Liver (tissue), 9 donors: ENCODE measurements around the gene GRB2. TPM values are rescaled to one million over a fixed set of nuclear protein-coding genes. Genes with fewer than 3 reads are reported as not detected.
"Not testable (repeated sequence)": the region's sequence is repeated elsewhere in the genome, so short reads cannot be mapped to it uniquely, and the experiment has no call there.

ENCODE experiments used
- DNase-seq: peaks from one replicate; pipeline ENCODE4 v3.0.0-alpha.2; 2017; ENCODE audit warnings: low spot score
- H3K27ac ChIP-seq, 2 donors: one replicate each; pipeline ENCODE4 v1.7.0; 2013; ENCODE audit warnings: inconsistent platforms in 2 of 2, low read length in 2 of 2, control low read depth in 1 of 2, low read depth in 1 of 2, mild to moderate bottlenecking in 1 of 2
- H3K27me3 ChIP-seq, 4 donors: one replicate each; pipeline versions ENCODE4 v1.6.1 to v1.7.0; 2013; ENCODE audit warnings: low read length in 3 of 4, inconsistent platforms in 1 of 4, mild to moderate bottlenecking in 1 of 4, moderate library complexity in 1 of 4; ENCODE audit not compliant: control insufficient read depth in 4 of 4, insufficient read depth in 4 of 4
- H3K36me3 ChIP-seq, 4 donors: one replicate each; pipeline versions ENCODE4 v1.6.1 to v1.7.0; 2013; ENCODE audit warnings: low read length in 3 of 4, mild to moderate bottlenecking in 3 of 4, low read depth in 1 of 4, moderate library complexity in 1 of 4; ENCODE audit not compliant: control insufficient read depth in 4 of 4, insufficient read depth in 3 of 4
- H3K4me1 ChIP-seq, 4 donors: one replicate each; pipeline versions ENCODE4 v1.6.1 to v1.7.0; 2013; ENCODE audit warnings: low read length in 3 of 4, mild to moderate bottlenecking in 3 of 4, moderate library complexity in 1 of 4; ENCODE audit not compliant: control insufficient read depth in 4 of 4, insufficient read depth in 4 of 4
- H3K4me3 ChIP-seq, 3 donors: one replicate each; pipeline versions ENCODE4 v1.6.1 to v1.7.0; 2013; ENCODE audit warnings: low read length in 3 of 3, control low read depth in 1 of 3, low read depth in 1 of 3, mild to moderate bottlenecking in 1 of 3
- H3K9ac ChIP-seq, 2 donors: one replicate each; pipeline ENCODE4 v1.7.0; 2013; ENCODE audit warnings: low read length in 2 of 2, mild to moderate bottlenecking in 2 of 2, moderate library complexity in 2 of 2, control low read depth in 1 of 2, low read depth in 1 of 2
- H3K9me3 ChIP-seq, 4 donors: one replicate each; pipeline versions ENCODE4 v1.6.1 to v1.7.0; 2013; ENCODE audit warnings: low read length in 3 of 4; ENCODE audit not compliant: control insufficient read depth in 4 of 4
- EGR1 ChIP-seq, 2 donors: IDR thresholded peaks; 2 replicates each; pipeline ENCODE4 v1.6.1; 2016 to 2018; ENCODE audit warnings: antibody characterized with exemption in 2 of 2, low read depth in 2 of 2
- FOXA1 ChIP-seq: IDR thresholded peaks from 2 replicates; pipeline ENCODE4 v1.6.1; 2016; ENCODE audit warnings: antibody characterized with exemption
- FOXA2 ChIP-seq: IDR thresholded peaks from 2 replicates; pipeline ENCODE4 v1.6.1; 2016; ENCODE audit warnings: antibody characterized with exemption
- GABPA ChIP-seq, 2 donors: IDR thresholded peaks in 1 of 2; conservative IDR thresholded peaks in 1 of 2; 2 replicates each; pipeline ENCODE4 v1.6.1; 2016; ENCODE audit warnings: antibody characterized with exemption in 2 of 2, mild to moderate bottlenecking in 1 of 2, moderate library complexity in 1 of 2
- HNF4A ChIP-seq, 2 donors: conservative IDR thresholded peaks; 2 replicates each; pipeline ENCODE4 v1.6.1; 2016; ENCODE audit warnings: antibody characterized with exemption in 2 of 2, mild to moderate bottlenecking in 2 of 2
- HNF4G ChIP-seq: IDR thresholded peaks from 2 replicates; pipeline ENCODE4 v1.6.1; 2016; ENCODE audit warnings: antibody characterized with exemption
- JUND ChIP-seq, 2 donors: IDR thresholded peaks; 2 replicates each; pipeline ENCODE4 v1.6.1; 2016; ENCODE audit warnings: antibody characterized with exemption in 2 of 2
- NR2F2 ChIP-seq: IDR thresholded peaks from 2 replicates; pipeline ENCODE4 v1.6.1; 2016; ENCODE audit warnings: antibody characterized with exemption
- RAD21 ChIP-seq, 2 donors: IDR thresholded peaks; 2 replicates each; pipeline ENCODE4 v1.6.1; 2016; ENCODE audit warnings: antibody characterized with exemption in 2 of 2, mild to moderate bottlenecking in 2 of 2
- RXRA ChIP-seq, 2 donors: IDR thresholded peaks; 2 replicates each; pipeline ENCODE4 v1.6.1; 2017 to 2018; ENCODE audit warnings: antibody characterized with exemption in 2 of 2, mild to moderate bottlenecking in 1 of 2
- SP1 ChIP-seq: IDR thresholded peaks from 2 replicates; pipeline ENCODE4 v1.6.1; 2018; ENCODE audit warnings: antibody characterized with exemption, mild to moderate bottlenecking
- TAF1 ChIP-seq: conservative IDR thresholded peaks from 2 replicates; pipeline ENCODE4 v1.6.1; 2016; ENCODE audit warnings: antibody characterized with exemption, mild to moderate bottlenecking
- YY1 ChIP-seq: IDR thresholded peaks from 2 replicates; pipeline ENCODE4 v1.6.1; 2016; ENCODE audit warnings: antibody characterized with exemption, mild to moderate bottlenecking
- WGBS: extraction: QIAGEN DNeasy Blood & Tissue Kit; methylation state at CpG from one replicate; pipeline ENCODE4 v1.1.7; 2013; 5-methylcytosine and 5-hydroxymethylcytosine counted together
- polyA plus RNA-seq, 2 donors: library from polyadenylated mRNA; stranded (reverse) in 1 of 2; unstranded in 1 of 2; fragments of 200-250 nt in 1 of 2; fragments of >200 nt in 1 of 2; fragmentation: Nextera tagmentation in 1 of 2; extraction: Ambion mirVana in 1 of 2; gene quantifications; one replicate each; pipeline versions ENCODE4 v1.2.1 to v1.2.3, GENCODE V29; 2013 to 2015
- total RNA-seq, 2 donors: library from RNA; depleted of rRNA; stranded (reverse); fragments of >200 nt; gene quantifications; one replicate each; pipeline ENCODE4 v1.2.3, GENCODE V29; 2014
- TF ChIP-seq, protein P1 (sequence below): IDR thresholded peaks from 2 replicates; pipeline ENCODE4 v1.6.1; 2016; ENCODE audit warnings: antibody characterized with exemption
- TF ChIP-seq, protein P2 (sequence below): IDR thresholded peaks from 2 replicates; pipeline ENCODE4 v1.6.1; 2016; ENCODE audit warnings: antibody characterized with exemption
- TF ChIP-seq, protein P3 (sequence below): IDR thresholded peaks from 2 replicates; pipeline ENCODE4 v1.6.1; 2016; ENCODE audit warnings: antibody characterized with exemption
- donor health status: healthy.
- donor health status: healthy.
- donor health status: healthy.
- donor health status: healthy.
- donor health status: healthy.

GRB2 gene
- total and polyA plus RNA-seq, 4 donors = 36.0 to 91.8 (median 49.6) TPM

DNA sequence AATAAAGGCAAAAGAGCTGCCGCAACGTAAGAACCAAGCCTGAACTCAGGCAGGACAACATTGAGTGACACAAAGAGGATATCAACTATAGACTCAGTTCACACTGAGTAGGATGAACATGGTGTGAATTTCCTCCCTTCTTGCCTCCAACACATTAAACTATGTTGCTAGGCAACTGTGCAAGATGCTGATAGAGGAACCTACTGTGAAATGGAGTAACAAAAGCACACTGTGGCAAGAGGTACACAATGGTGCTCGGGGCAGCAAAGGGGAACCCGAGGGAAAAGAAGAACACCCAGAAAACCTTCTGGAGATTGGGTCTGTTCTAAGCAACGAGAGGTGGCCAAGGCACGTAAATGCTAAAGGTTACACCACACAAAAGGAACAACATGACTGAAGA is 34.1 kb downstream of the GRB2 start:
- Histone ChIP-seq H3K4me1 (peaks cover 0 to 6% (median 2%) of the 10 kb centered on the region in 4 donors), H3K4me3 (no peak overlapping the region)

DNA sequence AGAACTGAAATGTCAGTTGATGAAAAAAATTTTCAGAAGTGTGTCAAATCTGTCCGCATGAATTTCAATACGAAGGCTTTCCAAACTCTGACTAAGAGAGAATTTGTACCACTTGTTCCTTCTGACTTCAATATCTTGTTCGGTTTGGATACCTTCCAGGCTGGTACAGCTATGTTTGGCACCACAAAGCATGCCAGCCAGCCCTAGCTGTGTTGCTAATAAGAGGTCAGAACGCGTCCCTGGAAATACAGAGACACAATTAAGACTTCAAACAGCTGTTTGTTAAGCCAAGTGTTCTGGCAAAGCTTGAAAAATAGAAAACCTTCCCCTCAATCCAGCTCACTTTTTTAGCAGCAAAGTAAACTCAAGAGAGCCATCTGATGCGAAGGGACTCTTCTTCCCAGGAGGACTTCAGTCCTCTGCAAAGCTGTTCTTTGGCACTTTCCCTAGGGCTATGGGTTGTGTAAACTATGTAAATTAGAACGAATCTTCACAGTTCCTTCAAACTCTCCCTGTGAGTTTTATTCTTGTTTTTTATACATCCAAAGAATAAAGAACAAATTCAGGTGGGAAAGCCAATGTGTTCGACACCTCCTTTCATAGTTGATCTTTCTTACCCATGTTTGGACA is 35.1 kb downstream of the GRB2 start:
- TF ChIP-seq NR2F2 = no peak
- TF ChIP-seq FOXA1 = no peak
- no peak for TF ChIP-seq YY1
- no peak for TF ChIP-seq RAD21 (IDR thresholded peaks at IDR 0.05)
- TF ChIP-seq, protein P1, sequence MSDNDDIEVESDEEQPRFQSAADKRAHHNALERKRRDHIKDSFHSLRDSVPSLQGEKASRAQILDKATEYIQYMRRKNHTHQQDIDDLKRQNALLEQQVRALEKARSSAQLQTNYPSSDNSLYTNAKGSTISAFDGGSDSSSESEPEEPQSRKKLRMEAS = no peak
- no peak for TF ChIP-seq RXRA (IDR thresholded peaks at IDR 0.05)
- TF ChIP-seq, protein P2, sequence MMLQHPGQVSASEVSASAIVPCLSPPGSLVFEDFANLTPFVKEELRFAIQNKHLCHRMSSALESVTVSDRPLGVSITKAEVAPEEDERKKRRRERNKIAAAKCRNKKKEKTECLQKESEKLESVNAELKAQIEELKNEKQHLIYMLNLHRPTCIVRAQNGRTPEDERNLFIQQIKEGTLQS = no peak
- no peak for TF ChIP-seq TAF1
- TF ChIP-seq JUND (IDR thresholded peaks at IDR 0.05) = no peak
- TF ChIP-seq HNF4G = no peak
- no peak for TF ChIP-seq EGR1 (IDR thresholded peaks at IDR 0.05; ENCODE audit: low read depth in 2 of 2)
- TF ChIP-seq GABPA (IDR thresholded peaks at IDR 0.05 in 1 of 2, conservative IDR thresholded peaks at IDR 0.05 in 1 of 2) = no peak
- TF ChIP-seq SP1 = no peak
- TF ChIP-seq HNF4A (conservative IDR thresholded peaks at IDR 0.05) = no peak
- TF ChIP-seq FOXA2 = no peak
- TF ChIP-seq, protein P3, sequence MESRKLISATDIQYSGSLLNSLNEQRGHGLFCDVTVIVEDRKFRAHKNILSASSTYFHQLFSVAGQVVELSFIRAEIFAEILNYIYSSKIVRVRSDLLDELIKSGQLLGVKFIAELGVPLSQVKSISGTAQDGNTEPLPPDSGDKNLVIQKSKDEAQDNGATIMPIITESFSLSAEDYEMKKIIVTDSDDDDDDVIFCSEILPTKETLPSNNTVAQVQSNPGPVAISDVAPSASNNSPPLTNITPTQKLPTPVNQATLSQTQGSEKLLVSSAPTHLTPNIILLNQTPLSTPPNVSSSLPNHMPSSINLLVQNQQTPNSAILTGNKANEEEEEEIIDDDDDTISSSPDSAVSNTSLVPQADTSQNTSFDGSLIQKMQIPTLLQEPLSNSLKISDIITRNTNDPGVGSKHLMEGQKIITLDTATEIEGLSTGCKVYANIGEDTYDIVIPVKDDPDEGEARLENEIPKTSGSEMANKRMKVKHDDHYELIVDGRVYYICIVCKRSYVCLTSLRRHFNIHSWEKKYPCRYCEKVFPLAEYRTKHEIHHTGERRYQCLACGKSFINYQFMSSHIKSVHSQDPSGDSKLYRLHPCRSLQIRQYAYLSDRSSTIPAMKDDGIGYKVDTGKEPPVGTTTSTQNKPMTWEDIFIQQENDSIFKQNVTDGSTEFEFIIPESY = no peak
- H3K36me3 ChIP-seq = no peaks in the 10 kb centered on the region
- H3K9me3 ChIP-seq = no peaks in the 10 kb centered on the region
- H3K4me3 ChIP-seq = no peak overlapping the region
- WGBS = 65% methylated on average over 8 of the region's 8 CpGs
- no peak for DNase-seq
- H3K27ac ChIP-seq = no peak overlapping the region
- H3K4me1 ChIP-seq = peaks cover 0 to 6% (median 2%) of the 10 kb centered on the region in 4 donors
- no peaks in the 10 kb centered on the region for H3K27me3 ChIP-seq
- H3K9ac ChIP-seq = no peak overlapping the region

More for the DNA sequence above, 34.1 kb downstream of the GRB2 start:
- 90% methylated on average over 6 of the region's 6 CpGs for WGBS
- no peak for DNase-seq
- Histone ChIP-seq H3K27me3 (no peaks in the 10 kb centered on the region), H3K27ac (no peak overlapping the region), H3K36me3 (no peaks in the 10 kb centered on the region), H3K9me3 (no peaks in the 10 kb centered on the region), H3K9ac (no peak overlapping the region)
- no peak for TF ChIP-seq GABPA (IDR thresholded peaks at IDR 0.05 in 1 of 2, conservative IDR thresholded peaks at IDR 0.05 in 1 of 2)

DNA sequence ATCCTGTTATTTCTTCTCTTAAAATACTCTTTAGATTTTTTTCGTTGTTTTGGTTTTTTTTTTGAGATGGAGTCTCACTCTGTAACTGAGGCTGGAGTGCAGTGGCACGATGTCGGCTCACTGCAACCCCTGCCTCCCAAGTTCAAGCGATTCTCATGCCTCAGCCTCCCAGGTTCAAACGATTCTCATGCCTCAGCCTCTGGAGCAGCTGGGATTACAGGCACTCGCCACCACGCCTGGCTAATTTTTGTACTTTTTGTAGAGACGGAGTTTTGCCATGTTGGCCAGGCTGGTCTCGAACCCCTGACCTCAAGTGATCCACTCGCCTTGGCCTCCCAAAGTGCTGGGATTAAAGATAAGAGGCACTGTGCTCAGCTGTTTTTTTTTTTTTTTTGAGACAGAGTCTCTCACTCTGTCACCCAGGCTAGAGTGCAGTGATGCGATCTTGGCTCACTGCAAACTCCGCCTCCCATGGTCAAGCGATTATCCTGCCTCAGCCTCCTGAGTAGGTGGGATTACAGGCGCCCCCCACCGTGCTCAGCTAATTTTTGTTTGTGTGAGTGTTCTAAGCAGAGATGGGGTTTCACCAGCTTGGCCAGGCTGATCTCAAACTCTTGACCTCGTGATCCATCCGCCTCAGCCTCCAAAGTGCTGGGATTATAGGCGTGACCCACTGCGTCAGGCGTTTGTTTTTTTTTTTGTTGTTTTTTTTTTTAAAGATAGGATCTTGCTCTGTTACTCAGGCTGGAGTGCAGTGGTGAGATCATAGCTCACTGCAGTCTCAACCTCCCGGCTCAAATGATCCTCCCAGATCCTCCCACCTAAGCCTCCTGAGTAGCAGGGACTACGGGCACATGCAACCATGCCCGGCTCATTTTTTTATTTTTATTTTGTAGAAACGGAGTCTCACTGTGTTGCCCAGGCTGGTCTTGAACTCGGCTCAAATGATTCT is 37.4 kb downstream of the GRB2 start:
- WGBS = 90% methylated on average over 25 of the region's 25 CpGs
- not testable (repeated sequence) for DNase-seq, H3K9ac ChIP-seq, H3K27me3 ChIP-seq, H3K27ac ChIP-seq, H3K9me3 ChIP-seq, H3K4me3 ChIP-seq, H3K36me3 ChIP-seq
- peaks cover 5 to 12% (median 10%) of the 10 kb centered on the region in 4 donors for H3K4me1 ChIP-seq
